ENCODE measurements around the gene POU4F3.

Gene POU4F3

DNA sequence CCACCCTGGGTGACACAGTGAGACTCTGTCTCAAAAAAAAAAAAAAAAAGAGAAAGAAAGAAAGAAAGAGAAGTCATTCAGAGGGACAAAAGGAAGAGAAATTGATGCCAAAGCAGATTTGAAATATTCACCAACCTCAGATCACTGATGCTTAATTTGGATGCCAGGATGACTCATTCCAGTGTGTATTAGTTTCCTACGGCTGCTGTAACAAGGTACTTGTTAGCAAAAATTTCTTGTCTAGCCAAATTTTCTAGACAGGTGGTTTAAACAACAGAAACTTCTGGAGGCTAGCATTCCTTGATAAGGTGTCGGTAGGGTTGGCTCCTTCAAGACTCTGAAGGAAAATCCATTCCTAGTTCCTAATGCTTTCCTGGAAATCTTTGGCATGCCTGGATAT lies 42.1 kb downstream of the POU4F3 start:
- no peak for DNase-seq (ENCODE audit: low read depth in 2 of 2)
- TF ChIP-seq, protein P1, sequence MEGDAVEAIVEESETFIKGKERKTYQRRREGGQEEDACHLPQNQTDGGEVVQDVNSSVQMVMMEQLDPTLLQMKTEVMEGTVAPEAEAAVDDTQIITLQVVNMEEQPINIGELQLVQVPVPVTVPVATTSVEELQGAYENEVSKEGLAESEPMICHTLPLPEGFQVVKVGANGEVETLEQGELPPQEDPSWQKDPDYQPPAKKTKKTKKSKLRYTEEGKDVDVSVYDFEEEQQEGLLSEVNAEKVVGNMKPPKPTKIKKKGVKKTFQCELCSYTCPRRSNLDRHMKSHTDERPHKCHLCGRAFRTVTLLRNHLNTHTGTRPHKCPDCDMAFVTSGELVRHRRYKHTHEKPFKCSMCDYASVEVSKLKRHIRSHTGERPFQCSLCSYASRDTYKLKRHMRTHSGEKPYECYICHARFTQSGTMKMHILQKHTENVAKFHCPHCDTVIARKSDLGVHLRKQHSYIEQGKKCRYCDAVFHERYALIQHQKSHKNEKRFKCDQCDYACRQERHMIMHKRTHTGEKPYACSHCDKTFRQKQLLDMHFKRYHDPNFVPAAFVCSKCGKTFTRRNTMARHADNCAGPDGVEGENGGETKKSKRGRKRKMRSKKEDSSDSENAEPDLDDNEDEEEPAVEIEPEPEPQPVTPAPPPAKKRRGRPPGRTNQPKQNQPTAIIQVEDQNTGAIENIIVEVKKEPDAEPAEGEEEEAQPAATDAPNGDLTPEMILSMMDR (IDR thresholded peaks at IDR 0.05; ENCODE audit: low read depth, low read length): no peak

DNA sequence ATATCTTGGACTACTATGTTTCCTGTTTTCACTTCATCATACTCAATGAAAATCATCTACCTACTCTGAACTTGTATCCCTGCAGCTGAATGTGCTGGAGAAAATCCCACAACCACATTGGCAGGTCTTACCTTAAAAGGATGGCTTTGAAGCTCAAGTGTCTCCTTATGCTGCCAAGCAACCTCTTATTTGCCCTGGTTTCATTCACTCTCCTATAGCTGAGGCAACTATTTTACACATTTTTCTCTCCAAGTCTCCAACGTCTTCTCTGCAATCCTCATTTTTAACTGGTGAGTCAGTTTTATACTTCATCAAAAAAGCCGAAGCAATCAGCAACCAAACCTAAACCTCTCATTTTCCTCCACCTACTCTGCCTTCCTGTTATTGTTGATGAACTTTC lies 49.7 kb downstream of the POU4F3 start:
- DNase-seq (ENCODE audit: low read depth in 2 of 2): peak; percentile 3 to 45
- TF ChIP-seq, protein P1 (IDR thresholded peaks at IDR 0.05; ENCODE audit: low read depth, low read length): no peak
- H3K4me3 ChIP-seq (replicated peaks in 1 of 2; ENCODE audit: low read depth in 2 of 2, low read length in 2 of 2): no peak overlapping the region

More for the DNA sequence above, 42.1 kb downstream of the POU4F3 start:
- no peak overlapping the region for H3K4me3 ChIP-seq (replicated peaks in 1 of 2; ENCODE audit: low read depth in 2 of 2, low read length in 2 of 2)

DNA sequence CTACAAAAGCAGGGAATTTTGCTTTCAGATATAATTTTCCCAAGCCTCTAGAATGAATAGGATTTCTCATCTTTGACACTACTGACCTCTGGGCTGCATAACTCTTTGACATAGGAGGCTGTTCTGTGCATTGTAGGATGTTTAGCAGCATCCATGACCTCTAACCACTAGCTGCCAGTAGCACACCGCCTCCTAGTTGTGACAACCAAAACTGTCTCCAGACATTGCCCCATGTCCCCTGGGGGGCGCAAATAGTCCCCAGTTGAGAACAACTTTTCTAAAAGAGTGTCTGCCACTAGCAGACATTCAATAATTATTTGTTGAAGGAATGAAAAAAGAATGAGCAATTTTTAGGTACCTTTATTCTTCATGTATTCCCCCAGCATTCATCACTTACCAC lies 51.8 kb downstream of the POU4F3 start:
- no peak for DNase-seq (ENCODE audit: low read depth in 2 of 2)
- TF ChIP-seq, protein P1 (IDR thresholded peaks at IDR 0.05; ENCODE audit: low read depth, low read length): peak; percentile 19
- H3K4me3 ChIP-seq (replicated peaks in 1 of 2; ENCODE audit: low read depth in 2 of 2, low read length in 2 of 2): no peak overlapping the region

All from cardiac fibroblast (primary cell).